Ectodermal cell (in vitro differentiated cells): ENCODE results near the gene COL6A3.
"Not testable (repeated sequence)": the region's sequence is repeated elsewhere in the genome, so short reads cannot be mapped to it uniquely, and the experiment has no call there.

Experiments used
- H3K27ac ChIP-seq: 2 replicates; pipeline ENCODE4 v1.7.0; 2013; ENCODE audit warnings: mild to moderate bottlenecking, low read depth, low read length; ENCODE audit not compliant: insufficient read depth, poor library complexity, severe bottlenecking
- H3K27me3 ChIP-seq: 2 replicates; pipeline ENCODE4 v1.7.0; 2013; ENCODE audit warnings: mild to moderate bottlenecking, low read length; ENCODE audit not compliant: insufficient read depth, control insufficient read depth, poor library complexity, severe bottlenecking
- H3K36me3 ChIP-seq: one replicate; pipeline ENCODE4 v1.7.0; 2013; ENCODE audit warnings: low read length; ENCODE audit not compliant: control insufficient read depth, insufficient read depth
- H3K4me1 ChIP-seq: one replicate; pipeline ENCODE4 v1.7.0; 2013; ENCODE audit warnings: low read length; ENCODE audit not compliant: control insufficient read depth, insufficient read depth
- H3K4me3 ChIP-seq: 2 replicates; pipeline ENCODE4 v1.7.0; 2013; ENCODE audit warnings: low read depth, low read length, control low read depth; ENCODE audit not compliant: insufficient read depth
- H3K9me3 ChIP-seq: 2 replicates; pipeline ENCODE4 v1.7.0; 2013; ENCODE audit warnings: mild to moderate bottlenecking, low read length, moderate library complexity; ENCODE audit not compliant: control insufficient read depth
- WGBS, 2 experiments: methylation state at CpG; one replicate each; pipeline ENCODE4 v1.1.7; 2013; ENCODE audit warnings: missing lambda C conversion rate in 2 of 2; 5-methylcytosine and 5-hydroxymethylcytosine counted together

COL6A3 gene

DNA sequence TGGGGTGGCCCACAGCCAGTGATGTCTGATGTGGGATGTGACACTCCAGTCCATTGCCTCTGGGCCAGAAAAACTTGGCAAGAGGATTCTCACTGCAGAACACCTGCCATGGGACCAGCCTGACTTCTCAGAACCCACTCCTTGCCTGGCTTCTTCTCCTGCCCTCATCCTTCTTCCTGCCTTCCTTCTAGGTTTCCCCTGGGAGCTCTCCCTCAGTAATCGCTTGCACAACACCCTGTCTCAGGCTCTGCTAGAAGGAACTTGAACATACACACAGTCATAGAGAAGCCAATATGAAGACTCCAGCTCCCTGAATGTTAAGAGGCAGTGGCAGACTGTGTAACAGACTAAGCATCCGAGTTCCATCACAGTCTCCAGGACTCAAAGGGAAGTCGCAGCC is 4.3 kb upstream of the COL6A3 start:
- no peaks in the 10 kb centered on the region for H3K9me3 ChIP-seq
- 90 to 92% methylated on average over 3 of the region's 3 CpGs for WGBS, 2 experiments
- no peaks in the 10 kb centered on the region for H3K4me1 ChIP-seq
- no peak overlapping the region for H3K27ac ChIP-seq
- H3K4me3 ChIP-seq = no peak overlapping the region
- H3K36me3 ChIP-seq = no peaks in the 10 kb centered on the region
- H3K27me3 ChIP-seq = peaks cover 9% of the 10 kb centered on the region

DNA sequence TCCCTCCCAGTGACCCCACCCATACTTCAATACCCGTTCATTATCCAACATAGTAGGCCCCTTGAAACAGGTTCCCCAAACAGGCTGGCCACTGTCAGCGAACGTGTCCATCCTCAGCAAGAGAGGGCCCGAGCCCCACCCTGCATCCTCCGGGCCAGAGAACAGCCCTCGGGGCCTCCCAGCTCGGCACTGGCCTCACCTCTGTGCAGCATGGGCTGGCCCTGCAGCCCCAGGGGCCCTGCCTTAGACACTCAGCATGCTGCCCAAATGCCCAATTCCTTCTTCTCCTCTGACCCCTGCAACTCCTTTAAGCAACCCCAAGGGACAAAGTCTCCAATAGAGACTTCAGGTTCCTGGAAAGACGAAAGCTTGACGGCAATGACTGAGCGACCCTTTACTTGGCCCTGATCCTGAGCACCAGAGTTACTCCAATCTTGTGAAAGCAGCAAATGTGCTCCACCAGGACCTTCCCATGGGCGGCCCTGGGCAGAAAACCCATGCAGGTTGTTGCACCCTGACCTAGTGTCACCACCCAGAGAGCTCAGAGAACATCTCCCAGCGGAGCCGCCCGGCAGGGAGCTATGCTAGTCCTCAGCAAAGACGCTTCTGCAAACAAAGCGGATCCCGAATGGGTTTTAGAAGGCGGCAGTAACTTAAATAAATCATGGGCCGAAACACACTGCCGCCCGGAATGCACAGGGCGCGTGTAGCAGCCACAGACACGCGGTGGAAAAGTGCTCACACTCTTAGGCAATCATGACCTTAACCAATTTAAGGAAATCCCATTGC is 782 bp downstream of the COL6A3 start:
- Histone ChIP-seq H3K27me3 (no peaks in the 10 kb centered on the region), H3K36me3 (no peaks in the 10 kb centered on the region), H3K4me1 (no peaks in the 10 kb centered on the region), H3K4me3 (no peak overlapping the region), H3K27ac (no peak overlapping the region), H3K9me3 (no peaks in the 10 kb centered on the region)
- 92% methylated on average over 25 of the region's 25 CpGs for WGBS, 2 experiments

GRCh38 chr2:237412646-237412987 is 1.3 kb downstream of the COL6A3 start:
- Histone ChIP-seq H3K9me3 (no peaks in the 10 kb centered on the region), H3K27me3 (no peaks in the 10 kb centered on the region), H3K4me1 (no peaks in the 10 kb centered on the region), H3K36me3 (no peaks in the 10 kb centered on the region), H3K27ac (no peak overlapping the region), H3K4me3 (no peak overlapping the region)
- 91 to 96% methylated on average over 7 of the region's 7 CpGs for WGBS, 2 experiments

DNA sequence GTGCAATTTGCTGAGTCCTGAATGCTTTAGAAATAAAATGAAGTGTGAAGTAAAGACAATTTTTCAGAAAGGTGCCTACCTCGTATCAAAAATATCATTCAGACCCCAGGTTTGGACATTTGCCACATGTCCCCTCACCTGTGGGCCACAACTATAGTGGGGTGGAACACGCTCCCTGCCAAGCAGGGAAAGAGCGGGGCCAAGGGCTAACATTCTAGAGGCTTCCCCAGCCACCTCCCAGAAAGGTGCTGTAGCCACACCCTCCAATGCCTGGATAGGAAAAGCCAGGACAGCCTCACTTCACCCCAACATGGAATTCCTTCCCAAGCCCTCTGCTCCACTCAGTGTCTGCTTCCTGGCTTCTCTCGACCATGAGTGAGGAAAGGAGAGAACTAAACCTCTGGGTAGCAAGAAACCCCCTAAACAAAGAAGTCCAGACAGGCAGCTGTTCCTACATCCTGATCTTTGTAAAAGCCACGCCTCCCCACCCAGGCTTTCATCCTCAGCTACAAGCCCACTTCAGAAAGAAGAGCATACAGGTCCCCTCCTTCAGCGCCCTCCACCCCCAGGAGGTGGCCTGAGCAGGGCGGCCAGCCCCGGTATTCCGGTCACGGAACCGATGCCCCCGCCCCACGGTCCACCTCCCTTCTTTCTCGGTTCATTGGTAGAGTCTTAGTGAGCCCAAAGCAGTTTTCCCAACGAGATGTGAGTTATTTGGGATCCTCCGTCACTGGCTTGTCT is 2.1 kb downstream of the COL6A3 start:
- no peaks in the 10 kb centered on the region for H3K4me1 ChIP-seq

DNA sequence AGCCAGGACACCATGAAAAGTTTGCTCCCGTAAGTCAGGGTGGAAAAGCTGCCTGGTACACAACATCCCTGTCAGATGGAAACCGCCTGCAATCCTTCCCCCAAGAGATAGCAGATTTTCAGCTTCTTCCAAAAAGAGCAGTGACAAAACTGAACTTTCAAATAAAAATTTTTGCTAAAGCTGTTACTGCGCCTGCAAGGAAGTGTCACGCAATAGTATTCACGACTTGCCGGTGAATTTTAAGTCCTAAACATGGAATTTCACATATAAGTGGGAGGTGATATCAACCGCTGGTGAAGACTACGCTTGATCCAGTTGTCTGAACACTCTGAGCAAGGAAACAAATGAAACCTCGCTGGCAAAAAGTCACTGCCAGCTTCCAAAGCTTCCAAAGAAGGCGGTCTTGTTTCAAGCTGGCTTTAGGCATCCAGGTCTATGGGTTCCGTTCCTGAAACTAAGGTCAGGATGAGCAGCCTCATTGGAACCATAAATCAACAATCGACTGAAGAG is 2.8 kb downstream of the COL6A3 start:
- Histone ChIP-seq H3K4me3 (no peak overlapping the region), H3K27me3 (no peaks in the 10 kb centered on the region), H3K9me3 (no peaks in the 10 kb centered on the region), H3K4me1 (no peaks in the 10 kb centered on the region), H3K36me3 (no peaks in the 10 kb centered on the region), H3K27ac (no peak overlapping the region)
- WGBS, 2 experiments = 95 to 96% methylated on average over 12 of the region's 12 CpGs

More for the DNA sequence above, 2.1 kb downstream of the COL6A3 start:
- no peaks in the 10 kb centered on the region for H3K27me3 ChIP-seq
- H3K36me3 ChIP-seq = no peaks in the 10 kb centered on the region
- no peak overlapping the region for H3K27ac ChIP-seq
- no peak overlapping the region for H3K4me3 ChIP-seq
- H3K9me3 ChIP-seq = no peaks in the 10 kb centered on the region
- WGBS, 2 experiments = 87 to 90% methylated on average over 16 of the region's 16 CpGs

DNA sequence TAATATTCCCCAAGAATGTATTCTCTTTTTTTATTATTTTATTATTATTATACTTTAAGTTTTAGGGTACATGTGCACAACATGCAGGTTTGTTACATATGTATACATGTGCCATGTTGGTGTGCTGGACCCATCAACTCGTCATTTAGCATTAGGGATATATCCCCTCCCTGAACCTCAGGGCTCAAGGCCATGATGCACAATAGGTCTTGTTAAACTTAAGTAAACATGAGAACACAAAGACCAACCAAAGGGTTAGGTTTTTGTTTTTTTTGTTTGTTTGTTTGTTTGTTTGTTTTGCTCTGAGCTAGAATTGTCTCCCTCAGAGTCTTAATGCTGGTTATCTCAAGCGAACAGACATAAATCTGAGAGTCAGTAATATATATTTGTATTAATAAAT is 4.7 kb downstream of the COL6A3 start:
- not testable (repeated sequence) for H3K27ac ChIP-seq, H3K27me3 ChIP-seq

GRCh38 chr2:237408335-237409000 is 5.5 kb downstream of the COL6A3 start:
- no peaks in the 10 kb centered on the region for H3K4me1 ChIP-seq
- H3K4me3 ChIP-seq = no peak overlapping the region
- 92 to 93% methylated on average over 8 of the region's 8 CpGs for WGBS, 2 experiments
- no peaks in the 10 kb centered on the region for H3K27me3 ChIP-seq
- no peak overlapping the region for H3K27ac ChIP-seq
- no peaks in the 10 kb centered on the region for H3K36me3 ChIP-seq
- H3K9me3 ChIP-seq = no peaks in the 10 kb centered on the region

More for the DNA sequence above, 4.7 kb downstream of the COL6A3 start:
- not testable (repeated sequence) for H3K36me3 ChIP-seq, H3K4me1 ChIP-seq, H3K9me3 ChIP-seq, H3K4me3 ChIP-seq
- 92% methylated on average over 1 to 2 of the region's 2 CpGs for WGBS, 2 experiments

DNA sequence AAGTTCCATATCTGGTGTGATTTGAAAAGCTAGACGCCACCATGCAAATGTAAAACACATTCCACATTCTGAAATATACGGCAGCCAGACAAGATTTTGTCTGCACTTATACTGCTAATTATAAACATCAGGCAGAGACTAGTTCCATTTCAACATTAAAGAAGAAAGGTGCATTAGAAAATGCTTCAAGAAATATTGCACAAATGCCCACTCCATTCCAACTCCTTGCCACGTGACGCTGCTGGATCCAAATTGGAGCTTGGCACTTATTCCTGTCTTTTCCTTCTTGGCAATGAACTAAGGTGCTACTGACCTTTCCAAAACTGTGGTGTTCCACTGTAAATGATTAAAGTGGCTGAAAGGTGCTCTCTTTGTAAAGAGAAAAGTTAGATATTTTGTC is 6.3 kb downstream of the COL6A3 start:
- H3K27ac ChIP-seq = no peak overlapping the region
- no peaks in the 10 kb centered on the region for H3K4me1 ChIP-seq
- no peaks in the 10 kb centered on the region for H3K9me3 ChIP-seq
- H3K4me3 ChIP-seq = no peak overlapping the region
- H3K36me3 ChIP-seq = no peaks in the 10 kb centered on the region
- no peaks in the 10 kb centered on the region for H3K27me3 ChIP-seq
- 92 to 95% methylated on average over 4 of the region's 4 CpGs for WGBS, 2 experiments

- WGBS, 2 experiments = 93 to 98% methylated on average over 5 of the region's 5 CpGs
- no peak overlapping the region for H3K27ac ChIP-seq
- H3K4me3 ChIP-seq = no peak overlapping the region
- no peaks in the 10 kb centered on the region for H3K27me3 ChIP-seq
- no peaks in the 10 kb centered on the region for H3K4me1 ChIP-seq
- H3K9me3 ChIP-seq = no peaks in the 10 kb centered on the region
- H3K36me3 ChIP-seq = no peaks in the 10 kb centered on the region
Measured at GRCh38 chr2:237406371-237406895, 7.5 kb downstream of the COL6A3 start.

GRCh38 chr2:237405605-237406004 is 8.4 kb downstream of the COL6A3 start:
- no peaks in the 10 kb centered on the region for H3K27me3 ChIP-seq
- H3K4me1 ChIP-seq = no peaks in the 10 kb centered on the region
- H3K9me3 ChIP-seq = no peaks in the 10 kb centered on the region
- no peak overlapping the region for H3K4me3 ChIP-seq
- no peak overlapping the region for H3K27ac ChIP-seq
- H3K36me3 ChIP-seq = no peaks in the 10 kb centered on the region
- 94 to 95% methylated on average over 2 of the region's 2 CpGs for WGBS, 2 experiments
